GM18526 (cell line): ENCODE measurements around the gene TMEM82.

Experiments used
- POLR2A ChIP-seq: IDR thresholded peaks from 3 replicates; pipeline ENCODE4 v1.6.1; 2011; ENCODE audit not compliant: insufficient read length; ENCODE audit errors: extremely low read depth

Gene TMEM82

DNA sequence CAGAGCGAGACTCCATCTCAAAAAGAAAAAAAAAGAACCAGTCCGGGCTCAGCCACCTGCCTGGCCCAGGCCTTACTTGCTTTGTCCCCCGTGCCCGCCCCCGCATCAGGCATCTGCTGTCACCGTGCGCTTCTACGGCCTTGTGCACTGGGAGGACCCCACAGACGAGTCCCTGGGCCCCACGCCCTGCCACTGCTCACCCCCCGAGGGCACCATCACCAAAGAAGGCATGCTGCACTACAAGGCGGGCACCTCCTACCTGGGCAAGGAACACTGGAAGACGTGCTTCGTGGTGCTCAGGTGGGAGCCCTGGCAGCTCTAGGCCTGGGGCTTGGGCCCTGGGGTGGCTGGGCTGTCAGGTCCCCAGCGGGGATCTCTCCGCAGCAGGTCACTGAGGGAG is 11.9 kb upstream of the TMEM82 start:
- TF ChIP-seq POLR2A = no peak

DNA sequence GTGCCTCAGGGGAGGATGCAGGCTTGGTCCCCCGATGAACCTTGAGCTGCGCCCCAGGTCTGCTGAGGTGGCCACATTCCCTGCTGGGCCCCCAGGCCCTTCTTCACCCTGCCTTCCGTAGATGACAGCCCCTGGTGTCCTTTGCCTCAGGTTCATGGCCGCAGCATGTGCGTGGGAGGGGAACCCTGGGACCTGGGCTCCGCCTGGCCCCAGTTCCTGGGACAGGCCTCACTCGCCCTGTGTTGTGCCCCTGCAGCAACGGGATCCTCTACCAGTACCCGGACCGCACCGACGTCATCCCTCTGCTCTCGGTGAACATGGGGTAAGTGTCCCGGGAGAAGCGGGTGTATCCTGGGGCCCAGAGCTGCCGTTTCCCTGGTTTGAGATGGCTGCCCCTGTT is 11.4 kb upstream of the TMEM82 start:
- TF ChIP-seq POLR2A = no peak

DNA sequence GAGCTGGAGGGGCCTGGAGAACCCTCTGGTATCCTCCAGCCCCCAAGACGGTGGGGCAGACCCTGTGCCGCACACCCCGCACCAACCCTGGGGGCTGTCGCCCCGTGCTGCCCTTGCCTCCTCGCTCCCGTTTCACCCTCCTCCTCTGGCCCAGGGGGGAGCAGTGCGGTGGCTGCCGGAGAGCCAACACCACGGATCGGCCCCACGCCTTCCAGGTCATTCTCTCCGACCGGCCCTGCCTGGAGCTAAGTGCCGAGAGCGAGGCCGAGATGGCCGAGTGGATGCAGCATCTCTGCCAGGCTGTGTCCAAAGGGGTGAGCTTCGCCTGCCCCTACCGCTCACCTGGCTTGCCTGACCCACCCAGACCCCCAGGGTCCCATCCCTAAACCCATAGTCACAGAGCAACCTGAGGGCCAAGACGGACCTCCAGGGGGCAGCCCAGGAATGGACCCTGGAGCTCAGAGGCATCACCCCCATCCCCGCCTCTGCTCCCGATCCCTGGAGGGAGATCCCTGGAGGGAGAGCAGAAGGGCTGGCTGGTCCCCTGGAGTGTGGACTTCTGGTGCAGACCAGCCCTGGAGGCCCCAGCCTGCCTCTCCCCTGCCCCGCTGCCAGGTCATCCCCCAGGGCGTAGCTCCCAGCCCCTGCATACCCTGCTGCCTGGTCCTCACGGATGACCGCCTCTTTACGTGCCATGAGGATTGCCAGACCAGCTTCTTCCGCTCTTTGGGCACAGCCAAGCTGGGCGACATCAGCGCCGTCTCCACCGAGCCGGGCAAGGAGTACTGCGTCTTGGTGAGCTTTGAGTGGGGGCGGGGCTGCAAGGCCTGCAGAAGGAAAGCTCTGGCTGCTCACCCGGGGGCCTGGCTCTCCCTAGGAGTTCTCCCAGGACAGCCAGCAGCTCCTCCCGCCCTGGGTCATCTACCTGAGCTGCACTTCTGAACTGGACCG is 10.3 kb upstream of the TMEM82 start:
- no peak for TF ChIP-seq POLR2A

DNA sequence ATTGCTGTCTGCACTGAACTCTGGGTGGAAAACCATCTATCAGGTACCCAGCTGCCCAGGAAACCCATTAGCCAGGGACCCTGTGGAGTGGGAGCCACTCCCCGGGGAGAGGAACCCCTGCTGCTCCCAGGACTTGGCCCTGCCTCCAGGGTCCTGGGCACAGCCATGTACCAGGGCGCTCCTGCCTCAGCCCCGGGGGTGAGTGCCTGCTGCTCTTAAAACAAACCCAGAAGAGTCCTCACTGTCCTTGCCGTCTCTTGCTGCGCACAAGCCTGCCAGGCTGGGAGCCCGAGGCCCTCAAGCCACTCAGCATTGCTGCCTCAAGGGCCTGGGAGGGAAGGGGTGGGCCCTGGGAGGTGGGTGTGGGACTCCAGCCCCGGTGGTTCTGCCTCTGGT is 9.6 kb upstream of the TMEM82 start:
- no peak for TF ChIP-seq POLR2A

DNA sequence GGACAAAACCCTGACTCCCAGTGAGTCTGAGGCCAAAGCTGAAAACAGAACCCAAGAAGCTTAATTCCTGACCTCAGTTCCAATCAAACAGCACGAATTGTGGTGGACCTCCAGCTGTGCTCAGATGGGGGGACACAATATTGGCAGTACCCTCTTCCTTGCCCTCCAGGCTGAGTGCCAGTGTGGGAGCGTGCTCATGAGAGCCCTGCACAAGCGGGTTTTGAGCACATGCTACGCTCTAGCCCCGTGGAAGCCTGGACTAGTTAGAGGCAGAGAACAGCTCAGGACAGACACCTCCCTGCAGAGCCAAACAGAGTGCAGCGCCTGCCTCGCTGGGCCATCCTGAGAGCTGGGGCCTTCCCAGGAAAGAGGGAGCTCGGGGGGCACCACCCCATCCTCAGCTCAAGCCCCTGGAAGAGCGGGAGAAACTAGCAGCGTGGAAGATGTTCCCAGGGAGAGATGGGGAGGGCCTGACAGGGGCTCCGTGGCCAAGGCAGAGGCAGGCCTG is 9.0 kb upstream of the TMEM82 start:
- no peak for TF ChIP-seq POLR2A

DNA sequence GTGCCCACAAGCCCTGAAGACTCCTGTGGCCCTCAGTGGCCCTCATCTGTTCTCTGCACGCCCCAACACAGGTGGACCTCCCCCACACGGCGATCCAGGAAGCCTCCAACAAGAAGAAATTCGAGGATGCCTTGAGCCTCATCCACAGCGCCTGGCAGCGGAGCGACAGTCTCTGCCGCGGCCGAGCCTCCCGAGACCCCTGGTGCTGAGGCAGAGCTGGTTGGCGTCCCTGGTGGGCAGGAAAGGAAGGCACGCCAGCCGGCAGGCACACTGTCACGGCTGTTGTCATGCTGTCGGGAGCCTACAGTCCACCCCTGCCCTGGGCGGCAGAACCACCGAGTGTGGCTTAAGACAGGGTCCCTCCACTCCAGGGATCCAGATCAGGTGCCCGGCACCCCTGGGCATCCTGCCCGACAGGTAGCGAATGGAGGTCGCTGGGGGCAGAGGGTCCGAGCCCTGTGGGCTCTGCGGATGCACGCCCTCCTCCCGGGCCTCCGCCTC is 8.5 kb upstream of the TMEM82 start:
- TF ChIP-seq POLR2A = no peak

DNA sequence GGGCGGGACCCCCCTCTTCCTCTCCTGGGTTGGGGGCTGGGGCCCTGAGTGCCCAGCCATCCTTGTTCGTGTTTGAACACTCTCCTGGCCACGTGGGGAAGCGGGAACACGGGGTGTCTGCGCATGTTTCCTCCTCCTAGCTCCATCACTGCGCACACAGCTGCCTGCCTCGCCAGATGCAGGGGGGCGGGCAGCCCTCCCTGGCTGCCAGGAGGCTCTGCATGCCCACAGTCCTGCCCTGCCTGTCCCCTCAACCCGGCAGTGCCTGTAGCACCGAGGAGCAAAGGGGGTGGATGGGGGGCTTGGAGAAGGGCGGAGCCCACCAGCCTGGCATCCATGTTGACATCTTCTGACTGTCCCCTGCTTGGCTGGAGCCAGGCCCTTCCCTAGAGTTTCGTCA is 8.0 kb upstream of the TMEM82 start:
- TF ChIP-seq POLR2A = no peak

DNA sequence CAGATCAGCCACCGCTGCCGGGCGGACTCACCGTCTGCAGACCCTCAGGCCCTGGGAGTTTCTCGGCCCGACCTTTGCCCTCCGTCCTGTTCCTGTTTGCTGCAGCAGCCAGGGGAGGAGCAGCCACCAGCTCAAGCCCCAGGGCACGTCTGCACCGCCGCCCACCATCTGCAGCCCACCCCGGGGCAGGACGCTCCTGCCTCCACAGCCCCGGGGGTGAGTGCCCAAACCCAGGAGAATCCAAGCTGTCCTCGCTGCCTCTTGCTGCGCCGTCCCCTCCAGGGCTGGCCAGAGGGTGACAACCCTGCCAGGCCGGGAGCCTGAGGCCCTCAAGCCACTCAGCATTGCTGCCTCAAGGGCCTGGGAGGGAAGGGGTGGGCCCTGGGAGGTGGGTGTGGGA is 7.4 kb upstream of the TMEM82 start:
- no peak for TF ChIP-seq POLR2A

DNA sequence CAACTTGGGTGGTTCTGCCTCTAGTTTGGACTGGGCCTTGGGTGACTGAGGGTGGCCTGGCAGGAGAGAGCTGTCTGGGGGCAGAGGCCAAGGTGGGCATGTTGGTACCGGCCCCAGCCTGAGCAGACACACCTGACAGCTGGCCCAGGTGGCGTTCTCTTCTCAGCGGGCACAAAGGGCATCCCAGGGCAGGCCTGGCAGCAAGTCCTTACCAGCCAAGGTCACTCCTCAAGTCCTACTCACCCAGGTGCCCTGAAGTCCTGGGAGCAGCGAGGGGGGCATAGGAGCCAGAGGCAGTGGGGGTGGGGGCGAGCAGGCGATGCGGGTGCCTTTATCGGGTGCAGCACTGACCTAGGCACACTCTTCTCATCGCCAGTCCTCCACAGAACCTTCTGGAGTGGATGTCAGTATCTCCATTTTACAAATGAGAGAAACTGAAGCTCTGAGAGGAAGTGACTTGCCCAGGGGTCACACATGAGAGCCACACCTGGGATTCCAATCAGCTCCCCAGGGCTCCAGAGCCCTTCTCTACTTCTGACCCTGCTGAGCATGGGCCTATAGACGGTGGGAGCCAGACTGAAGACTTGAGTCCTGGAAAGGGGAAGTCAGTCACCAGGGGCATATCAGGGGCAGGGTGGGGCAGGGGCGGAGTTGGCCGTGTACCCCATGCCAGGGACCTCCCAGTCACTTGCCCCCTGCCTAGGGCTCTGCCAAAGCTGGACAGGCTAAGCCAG is 6.8 kb upstream of the TMEM82 start:
- TF ChIP-seq POLR2A = no peak

DNA sequence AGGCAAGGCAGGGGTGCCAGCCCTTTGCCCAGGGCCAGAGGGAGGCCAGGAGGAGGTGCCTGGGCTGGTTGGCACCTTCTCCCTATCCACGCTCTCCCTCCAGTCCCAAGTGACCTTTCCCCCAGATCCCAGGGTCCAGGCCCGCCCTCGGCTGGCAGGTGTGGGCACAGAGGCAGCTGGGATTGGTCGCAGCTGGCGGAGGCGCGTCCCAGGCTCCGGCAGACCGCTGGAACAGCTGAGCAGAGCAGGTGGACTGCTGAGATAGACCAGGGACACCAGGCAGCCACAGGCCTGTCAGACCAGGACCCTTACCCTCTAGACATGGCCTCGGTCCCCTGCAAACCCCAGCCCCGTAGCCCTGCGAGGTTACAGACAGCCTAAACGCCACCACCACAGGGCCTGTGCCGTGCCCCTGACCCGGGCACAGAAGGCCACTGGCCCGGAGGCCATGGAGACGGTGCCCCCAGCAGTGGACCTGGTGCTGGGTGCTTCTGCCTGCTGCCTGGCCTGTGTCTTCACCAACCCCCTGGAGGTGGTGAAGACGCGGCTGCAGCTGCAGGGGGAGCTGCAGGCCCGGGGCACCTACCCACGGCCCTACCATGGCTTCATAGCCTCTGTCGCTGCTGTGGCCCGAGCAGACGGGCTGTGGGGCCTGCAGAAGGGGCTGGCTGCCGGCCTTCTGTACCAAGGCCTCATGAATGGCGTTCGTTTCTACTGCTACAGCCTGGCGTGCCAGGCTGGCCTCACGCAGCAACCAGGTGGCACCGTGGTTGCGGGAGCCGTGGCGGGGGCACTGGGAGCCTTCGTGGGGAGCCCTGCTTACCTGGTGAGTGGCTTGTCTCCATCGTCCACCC is 6.0 kb upstream of the TMEM82 start, which contains the start of gene SLC25A34:
SLC25A34 (plus strand) TSS at position 221 of the 854 bp plus-strand sequence; CDS start at position 449, 228 bp downstream.
- no peak for TF ChIP-seq POLR2A

DNA sequence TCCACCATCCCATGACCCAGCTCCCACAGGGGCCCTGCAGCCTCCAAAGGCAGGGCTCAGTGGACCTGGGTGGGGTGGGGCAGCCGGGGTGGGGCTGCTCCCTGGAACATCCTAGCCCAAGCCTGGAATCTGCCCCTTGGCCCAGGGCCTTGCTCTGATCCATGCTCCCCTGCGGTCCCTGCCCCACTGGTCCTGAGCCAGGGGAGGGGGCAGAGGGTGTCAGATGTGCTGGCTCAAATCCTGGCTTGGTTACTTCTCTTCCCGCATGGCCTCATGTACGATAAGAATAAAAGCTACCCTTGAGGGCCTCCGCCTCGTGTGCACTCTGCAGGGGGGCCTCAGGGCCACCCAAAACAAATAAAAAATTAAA is 5.4 kb upstream of the TMEM82 start:
- TF ChIP-seq POLR2A = no peak

DNA sequence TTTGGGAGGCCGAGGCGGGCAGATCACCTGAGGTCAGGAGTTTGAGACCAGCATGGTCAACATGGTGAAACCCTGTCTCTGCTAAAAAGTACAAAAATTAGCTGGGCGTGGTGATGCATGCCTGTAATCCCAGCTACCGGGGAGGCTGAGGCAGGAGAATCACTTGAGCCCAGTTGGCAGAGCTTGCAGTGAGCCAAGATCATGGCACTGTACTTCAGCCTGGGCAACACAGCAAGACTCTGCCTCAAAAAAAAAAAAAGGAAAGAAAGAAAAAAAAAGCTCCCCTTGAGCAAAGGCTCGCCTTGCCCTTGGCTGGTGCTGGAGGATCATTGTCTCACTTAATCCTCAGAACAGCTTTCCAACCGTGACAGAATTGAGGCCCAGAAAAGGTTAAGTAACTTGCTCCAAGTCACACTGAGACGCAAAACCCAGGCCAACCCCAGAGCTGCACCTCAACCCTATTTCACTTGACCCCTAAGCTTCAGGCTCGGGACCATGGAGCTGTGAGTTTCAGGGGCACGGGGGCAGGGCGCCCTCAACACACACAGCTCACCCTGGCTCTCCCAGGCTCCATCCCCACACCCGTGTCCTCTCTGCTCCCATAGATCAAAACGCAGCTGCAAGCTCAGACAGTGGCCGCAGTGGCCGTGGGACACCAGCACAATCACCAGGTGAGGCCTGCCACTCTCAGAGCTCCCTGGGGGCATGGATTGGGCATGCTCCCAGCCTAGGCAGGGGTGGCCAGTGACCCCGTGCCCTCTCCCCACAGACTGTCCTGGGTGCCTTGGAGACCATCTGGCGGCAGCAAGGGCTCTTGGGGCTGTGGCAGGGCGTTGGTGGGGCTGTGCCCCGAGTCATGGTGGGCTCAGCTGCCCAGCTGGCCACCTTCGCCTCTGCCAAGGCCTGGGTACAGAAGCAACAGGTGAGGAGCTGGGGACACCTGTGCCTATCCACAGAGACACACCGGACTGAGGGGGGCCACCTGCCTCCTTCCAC is 4.7 kb upstream of the TMEM82 start:
- TF ChIP-seq POLR2A = no peak

DNA sequence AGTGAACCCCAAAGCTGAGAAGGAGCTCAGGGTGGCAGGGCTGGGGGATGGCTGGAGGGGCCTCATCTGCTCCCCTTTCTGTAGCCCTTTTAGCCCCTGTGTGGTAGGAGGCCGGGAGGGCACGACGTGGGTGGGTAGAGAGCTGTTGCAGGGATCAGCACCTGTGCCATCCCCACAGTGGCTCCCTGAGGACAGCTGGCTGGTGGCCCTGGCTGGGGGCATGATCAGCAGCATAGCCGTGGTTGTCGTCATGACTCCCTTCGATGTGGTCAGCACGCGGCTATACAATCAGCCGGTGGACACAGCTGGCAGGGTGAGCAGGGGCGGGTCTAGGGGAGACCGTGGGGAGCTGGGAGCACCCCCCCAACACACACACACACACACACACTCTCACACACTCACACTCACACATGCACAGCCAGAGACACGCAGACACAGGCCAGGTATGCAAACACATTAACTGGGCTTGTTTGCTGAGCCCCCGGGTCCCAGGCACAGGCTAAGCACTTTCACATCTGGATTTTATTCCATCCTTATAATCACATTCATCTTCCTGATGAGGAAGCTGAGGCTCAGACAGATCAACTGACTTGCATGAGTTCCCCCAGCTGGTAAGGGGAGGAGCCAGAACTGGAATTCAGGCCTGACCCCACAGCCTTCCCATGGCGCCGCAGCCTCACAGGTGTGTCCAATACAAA is 3.7 kb upstream of the TMEM82 start:
- no peak for TF ChIP-seq POLR2A

DNA sequence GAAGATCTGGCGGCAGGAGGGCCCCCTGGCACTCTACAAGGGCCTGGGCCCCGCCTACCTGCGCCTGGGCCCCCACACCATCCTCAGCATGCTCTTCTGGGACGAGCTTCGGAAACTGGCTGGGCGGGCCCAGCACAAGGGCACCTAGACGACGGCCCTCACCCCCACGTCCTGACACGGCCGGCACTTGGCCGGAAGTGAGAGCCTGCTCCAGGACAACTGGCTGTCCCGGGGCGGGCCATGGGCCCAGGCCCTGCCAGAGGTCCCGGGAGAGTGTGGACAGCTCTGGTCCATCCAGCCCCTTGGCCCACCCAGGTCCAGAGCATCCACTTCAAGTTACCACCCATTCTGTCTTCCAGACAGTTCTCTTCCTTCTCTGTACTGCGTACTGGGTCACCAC is 3.0 kb upstream of the TMEM82 start:
- no peak for TF ChIP-seq POLR2A

DNA sequence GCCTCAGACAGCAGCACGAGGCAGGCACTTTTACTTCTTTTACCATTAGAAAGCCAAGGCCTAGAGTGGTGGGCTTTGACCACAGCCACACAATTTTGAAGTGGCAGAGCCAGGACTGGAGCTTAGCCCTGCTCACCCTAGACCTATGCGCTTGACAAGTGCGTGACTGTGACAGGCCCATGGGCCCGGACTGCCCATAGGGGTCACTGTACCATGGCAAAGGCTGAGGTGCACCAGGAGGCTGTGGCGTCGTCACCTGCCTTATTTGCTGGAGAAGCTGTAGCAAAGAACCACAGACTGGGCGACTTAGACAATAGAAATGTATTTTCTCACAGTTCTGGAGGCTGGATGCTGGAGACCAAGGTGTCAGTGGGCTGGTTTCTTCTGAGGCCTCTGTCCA is 2.6 kb upstream of the TMEM82 start:
- TF ChIP-seq POLR2A = no peak
